GM12878 (cell line): ENCODE measurements around the gene WARS2. TPM values are rescaled to one million over a fixed set of nuclear protein-coding genes. Genes with fewer than 3 reads are reported as not detected.

Experiments used
- ATAC-seq: fragments of 200-7000 bp; cut with Tn5 transposase; 3 replicates; pipeline ENCODE4 v1.9.1; 2020; ENCODE audit warnings: mild to moderate bottlenecking, moderate library complexity
- BruUV-seq: library from RNA; stranded (reverse); fragments of 400-500 nt; replicated peaks from 2 replicates; lab custom pipeline; 2021; lab: Mats Ljungman, UMichigan
- CTCF ChIA-PET: fragments of 300-600 bp; sonication (Branson Sonifier 250); formaldehyde crosslinking; extraction: SDS; loops from one replicate; lab custom pipeline; 2021; ENCODE audit warnings: inconsistent platforms; lab: Yijun Ruan, JAX
- POLR2A ChIA-PET: fragments of 350-600 bp; formaldehyde crosslinking; extraction: SDS; loops from one replicate; lab custom pipeline; 2021; ENCODE audit warnings: inconsistent platforms; lab: Charles Lee
- RAD21 ChIA-PET: fragments of 300-600 bp; sonication (Branson Sonifier 250); formaldehyde crosslinking; loops from one replicate; lab custom pipeline; 2023; ENCODE audit warnings: antibody characterized with exemption; ENCODE audit not compliant: unreplicated experiment; lab: Charles Lee
- SMC1A ChIA-PET: fragments of 300-600 bp; sonication (Branson Sonifier 250); formaldehyde crosslinking; loops from one replicate; lab custom pipeline; 2023; ENCODE audit not compliant: unreplicated experiment, uncharacterized antibody; lab: Charles Lee
- DNase-seq: peaks from one replicate; pipeline ENCODE4 v3.0.0-alpha.2; 2011; ENCODE audit warnings: low read depth, low spot score
- FAIRE-seq: peaks from 3 replicates; lab custom pipeline; 2011; peaks lifted over from hg19 to GRCh38; lab: Jason Lieb, UNC
- H2AFZ ChIP-seq: 2 replicates; pipeline ENCODE4 v1.6.0; 2011; ENCODE audit warnings: low read depth, low read length, control low read depth; ENCODE audit not compliant: control insufficient read depth
- H3K27ac ChIP-seq: 2 replicates; pipeline ENCODE4 v1.5.1; 2011; ENCODE audit warnings: control low read depth; ENCODE audit not compliant: control insufficient read depth, insufficient read depth
- H3K27me3 ChIP-seq, 2 experiments: replicated peaks in 1 of 2; 2 replicates each; pipeline versions ENCODE4 v1.6.0 to v1.6.1; 2011; ENCODE audit warnings: low read length in 1 of 2; ENCODE audit not compliant: control insufficient read depth in 2 of 2, insufficient read depth in 2 of 2
- H3K36me3 ChIP-seq, 2 experiments: 2 replicates each; pipeline ENCODE4 v1.5.1; 2011; ENCODE audit warnings: low read length in 1 of 2; ENCODE audit not compliant: control insufficient read depth in 2 of 2, insufficient read depth in 2 of 2
- H3K4me1 ChIP-seq: 2 replicates; pipeline ENCODE4 v1.6.1; 2011; ENCODE audit warnings: mild to moderate bottlenecking, low read length, moderate library complexity, mixed read lengths; ENCODE audit not compliant: control insufficient read depth, insufficient read depth
- H3K4me2 ChIP-seq: 2 replicates; pipeline ENCODE4 v1.6.0; 2011; ENCODE audit warnings: control low read depth; ENCODE audit not compliant: control insufficient read depth, insufficient read depth
- H3K4me3 ChIP-seq: fragments of 200-600 bp; sonication (generic); 2 replicates; pipeline ENCODE4 v1.5.1; 2016
- H3K79me2 ChIP-seq: 2 replicates; pipeline ENCODE4 v1.6.0; 2011; ENCODE audit warnings: low read length; ENCODE audit not compliant: control insufficient read depth, insufficient read depth
- H3K9ac ChIP-seq: 2 replicates; pipeline ENCODE4 v1.8.0; 2011; ENCODE audit warnings: low read length, control low read depth, mixed read lengths; ENCODE audit not compliant: control insufficient read depth, insufficient read depth
- H3K9me3 ChIP-seq: replicated peaks from 3 replicates; pipeline ENCODE4 v1.5.1; 2011; ENCODE audit warnings: mild to moderate bottlenecking, low read length; ENCODE audit not compliant: control insufficient read depth, insufficient read depth
- H4K20me1 ChIP-seq: 2 replicates; pipeline ENCODE4 v1.6.0; 2011; ENCODE audit not compliant: control insufficient read depth, insufficient read depth
- BHLHE40 ChIP-seq, 2 experiments: fragments of 450-650 bp in 1 of 2; IDR thresholded peaks; 2 replicates each; pipeline ENCODE4 v1.6.1; 2011 to 2017; ENCODE audit warnings: low read depth in 2 of 2, borderline replicate concordance in 1 of 2, improper control_type of control experiment in 1 of 2, low read length in 1 of 2, mild to moderate bottlenecking in 1 of 2
- CBX5 ChIP-seq: sonication (generic); IDR thresholded peaks from 2 replicates; pipeline ENCODE4 v1.6.1; 2016; ENCODE audit warnings: low read depth, moderate library complexity, mild to moderate bottlenecking, inconsistent platforms
- NFIC ChIP-seq: IDR thresholded peaks from 2 replicates; pipeline ENCODE4 v1.6.1; 2012; ENCODE audit warnings: low read depth, mild to moderate bottlenecking, inconsistent platforms, low read length, moderate library complexity
- NFYB ChIP-seq: IDR thresholded peaks from 2 replicates; pipeline ENCODE4 v1.6.1; 2011; ENCODE audit warnings: low read depth, mild to moderate bottlenecking, low read length, improper control_type of control experiment, moderate library complexity; ENCODE audit not compliant: insufficient read depth
- POLR2AphosphoS5 ChIP-seq: IDR thresholded peaks from 2 replicates; pipeline ENCODE4 v1.6.1; 2011; ENCODE audit warnings: mild to moderate bottlenecking, low read length, inconsistent platforms
- POU2F2 ChIP-seq: IDR thresholded peaks from 3 replicates; pipeline ENCODE4 v1.6.1; 2011; ENCODE audit warnings: low read depth, mild to moderate bottlenecking, low read length, borderline replicate concordance
- RBBP5 ChIP-seq: fragments of 200-600 bp; sonication (generic); conservative IDR thresholded peaks from 2 replicates; pipeline ENCODE4 v1.6.1; 2016
- SMAD1 ChIP-seq: fragments of 450-650 bp; IDR thresholded peaks from 2 replicates; pipeline ENCODE4 v1.6.1; 2018; ENCODE audit warnings: mild to moderate bottlenecking, low read depth; ENCODE audit not compliant: partially characterized antibody
- WRNIP1 ChIP-seq: IDR thresholded peaks from 2 replicates; pipeline ENCODE4 v1.6.1; 2011; ENCODE audit warnings: low read depth, low read length, improper control_type of control experiment, borderline replicate concordance
- ZNF207 ChIP-seq: fragments of 450-650 bp; IDR thresholded peaks from 2 replicates; pipeline ENCODE4 v1.6.1; 2014; ENCODE audit warnings: antibody characterized with exemption, mild to moderate bottlenecking, borderline replicate concordance
- WGBS: methylation state at CpG from one replicate; pipeline ENCODE4 v1.1.6; 2016; ENCODE audit warnings: low lambda C conversion rate; ENCODE audit not compliant: insufficient replicate concordance, insufficient coverage; ENCODE audit errors: missing lambda C conversion rate; 5-methylcytosine and 5-hydroxymethylcytosine counted together
- in situ Hi-C: fragments of 300-500 bp; cut with MboI; formaldehyde crosslinking; loops from 9 replicates; pipeline ENCODE4 v1.14.3; 2018; ENCODE audit warnings: mixed read lengths
- intact Hi-C: fragments of 100-400 bp; cut with micrococcal nuclease; formaldehyde crosslinking; loops from one replicate; pipeline ENCODE4 v1.14.2; 2022; ENCODE audit not compliant: unreplicated experiment
- polyA plus RNA-seq, 11 experiments: library from polyadenylated mRNA; depleted of rRNA in 4 of 11; unstranded in 6 of 11; stranded (reverse) in 5 of 11; fragments of >200 nt; fragmentation: Nextera tagmentation in 4 of 11; fragmentation: Illumina TruSeq in 1 of 11; extraction: Ambion mirVana in 4 of 11; extraction: Trizol in 1 of 11; gene quantifications; 1 replicate in 1 of 11; 2 replicates in 10 of 11; pipeline versions ENCODE4 v1.2.1 to v1.2.3, GENCODE V29; 2011 to 2016; ENCODE audit warnings: inconsistent platforms in 2 of 11, missing spikeins in 2 of 11, low read depth in 1 of 11
- total RNA-seq, 4 experiments: library from RNA; depleted of rRNA in 3 of 4; stranded (reverse); fragments of >200 nt in 3 of 4; fragmentation: Illumina TruSeq in 1 of 4; extraction: Trizol in 1 of 4; gene quantifications; 2 replicates each; pipeline versions ENCODE4 v1.2.1 to v1.2.3, GENCODE V29; 2013 to 2021
- TF ChIP-seq, protein P1 (sequence below): fragments of 150-350 bp; IDR thresholded peaks from 2 replicates; pipeline ENCODE4 v1.6.1; 2016; ENCODE audit warnings: low read depth, low read length
- TF ChIP-seq, protein P2 (sequence below): IDR thresholded peaks from 2 replicates; pipeline ENCODE4 v1.6.1; 2012; ENCODE audit warnings: low read depth, low read length, improper control_type of control experiment

Gene WARS2
- total and polyA plus RNA-seq, 10 of the 15 experiments (the other 5 are each of a cell fraction or from before 2014, with no cell fraction given): 5.5 to 22.2 (median 14.4) TPM

DNA sequence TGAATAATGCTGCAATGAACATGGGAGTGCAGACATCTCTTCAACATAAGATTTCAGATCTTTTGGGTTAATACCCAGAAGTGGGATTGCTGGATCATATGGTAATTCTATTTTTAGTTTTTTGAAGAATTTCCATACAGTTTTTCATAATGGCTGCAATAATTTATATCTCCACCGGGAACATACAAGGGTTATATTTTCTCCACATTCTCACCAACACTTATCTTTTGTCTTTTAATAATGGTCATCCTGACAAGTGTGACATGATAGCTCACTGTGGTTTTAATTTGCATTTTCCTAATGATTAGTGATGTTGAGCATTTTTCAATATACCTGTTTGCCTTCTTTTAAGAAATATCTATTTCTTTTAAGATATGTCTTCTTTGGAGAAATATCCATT lies 44.5 kb upstream of the WARS2 start:
- Histone ChIP-seq H3K36me3 (no peaks in the 10 kb centered on the region), H3K9ac (no peak overlapping the region), H3K27ac (no peak overlapping the region), H3K9me3 (no peaks in the 10 kb centered on the region), H3K27me3 (no peaks in the 10 kb centered on the region), H2AFZ (no peak overlapping the region), H3K4me1 (no peaks in the 10 kb centered on the region), H3K4me3 (no peak overlapping the region), H3K4me2 (no peak overlapping the region), H4K20me1 (no peaks in the 10 kb centered on the region), H3K79me2 (no peaks in the 10 kb centered on the region)
- no TSS peak for BruUV-seq
- ATAC-seq (no peak), FAIRE-seq (no peak), DNase-seq (no peak)
- intact Hi-C loops: no loop called here
- TF ChIP-seq SMAD1 (no peak), POLR2AphosphoS5 (no peak), WRNIP1 (no peak), RBBP5 (no peak), POU2F2 (no peak), NFYB (no peak), ZNF207 (no peak), NFIC (no peak), CBX5 (no peak), BHLHE40 (IDR thresholded peaks at IDR 0.05; ENCODE audit: borderline replicate concordance in 1 of 2, low read depth in 2 of 2, low read length in 1 of 2) (no peak)
- TF ChIP-seq, protein P1, sequence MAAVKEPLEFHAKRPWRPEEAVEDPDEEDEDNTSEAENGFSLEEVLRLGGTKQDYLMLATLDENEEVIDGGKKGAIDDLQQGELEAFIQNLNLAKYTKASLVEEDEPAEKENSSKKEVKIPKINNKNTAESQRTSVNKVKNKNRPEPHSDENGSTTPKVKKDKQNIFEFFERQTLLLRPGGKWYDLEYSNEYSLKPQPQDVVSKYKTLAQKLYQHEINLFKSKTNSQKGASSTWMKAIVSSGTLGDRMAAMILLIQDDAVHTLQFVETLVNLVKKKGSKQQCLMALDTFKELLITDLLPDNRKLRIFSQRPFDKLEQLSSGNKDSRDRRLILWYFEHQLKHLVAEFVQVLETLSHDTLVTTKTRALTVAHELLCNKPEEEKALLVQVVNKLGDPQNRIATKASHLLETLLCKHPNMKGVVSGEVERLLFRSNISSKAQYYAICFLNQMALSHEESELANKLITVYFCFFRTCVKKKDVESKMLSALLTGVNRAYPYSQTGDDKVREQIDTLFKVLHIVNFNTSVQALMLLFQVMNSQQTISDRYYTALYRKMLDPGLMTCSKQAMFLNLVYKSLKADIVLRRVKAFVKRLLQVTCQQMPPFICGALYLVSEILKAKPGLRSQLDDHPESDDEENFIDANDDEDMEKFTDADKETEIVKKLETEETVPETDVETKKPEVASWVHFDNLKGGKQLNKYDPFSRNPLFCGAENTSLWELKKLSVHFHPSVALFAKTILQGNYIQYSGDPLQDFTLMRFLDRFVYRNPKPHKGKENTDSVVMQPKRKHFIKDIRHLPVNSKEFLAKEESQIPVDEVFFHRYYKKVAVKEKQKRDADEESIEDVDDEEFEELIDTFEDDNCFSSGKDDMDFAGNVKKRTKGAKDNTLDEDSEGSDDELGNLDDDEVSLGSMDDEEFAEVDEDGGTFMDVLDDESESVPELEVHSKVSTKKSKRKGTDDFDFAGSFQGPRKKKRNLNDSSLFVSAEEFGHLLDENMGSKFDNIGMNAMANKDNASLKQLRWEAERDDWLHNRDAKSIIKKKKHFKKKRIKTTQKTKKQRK: no peak
- TF ChIP-seq, protein P2, sequence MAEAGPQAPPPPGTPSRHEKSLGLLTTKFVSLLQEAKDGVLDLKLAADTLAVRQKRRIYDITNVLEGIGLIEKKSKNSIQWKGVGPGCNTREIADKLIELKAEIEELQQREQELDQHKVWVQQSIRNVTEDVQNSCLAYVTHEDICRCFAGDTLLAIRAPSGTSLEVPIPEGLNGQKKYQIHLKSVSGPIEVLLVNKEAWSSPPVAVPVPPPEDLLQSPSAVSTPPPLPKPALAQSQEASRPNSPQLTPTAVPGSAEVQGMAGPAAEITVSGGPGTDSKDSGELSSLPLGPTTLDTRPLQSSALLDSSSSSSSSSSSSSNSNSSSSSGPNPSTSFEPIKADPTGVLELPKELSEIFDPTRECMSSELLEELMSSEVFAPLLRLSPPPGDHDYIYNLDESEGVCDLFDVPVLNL: no peak
- WGBS: 100% methylated on average over 1 of the region's 1 CpG
- SMC1A ChIA-PET: no interaction called here
- RAD21 ChIA-PET: no interaction called here
- in situ Hi-C loops: no loop called here
- CTCF ChIA-PET: no interaction called here
- POLR2A ChIA-PET: no interaction called here
